SU-DHL-6 (cell line): ENCODE data around the gene PRR7.

Source experiments
- H2AFZ ChIP-seq: fragments of 200-600 bp; sonication (generic); 2 replicates; pipeline ENCODE4 v1.6.1; 2014; ENCODE audit warnings: low read depth, mild to moderate bottlenecking, moderate library complexity, mixed read lengths, antibody characterized with exemption, low read length; ENCODE audit not compliant: severe bottlenecking
- H3F3A ChIP-seq: fragments of 200-600 bp; shearing (Covaris generic); 2 replicates; pipeline ENCODE4 v1.6.0; 2016; ENCODE audit warnings: antibody characterized with exemption, mild to moderate bottlenecking; ENCODE audit not compliant: insufficient read depth
- H3K27ac ChIP-seq: fragments of 200-600 bp; sonication (generic); 2 replicates; pipeline ENCODE4 v1.5.1; 2016; ENCODE audit warnings: low read depth, mild to moderate bottlenecking, low read length, moderate library complexity, mixed read lengths
- H3K27me3 ChIP-seq: fragments of 200-600 bp; sonication (generic), shearing (Covaris generic); 2 replicates; pipeline ENCODE4 v1.6.0; 2014; ENCODE audit warnings: mild to moderate bottlenecking, low read length
- H3K36me3 ChIP-seq: fragments of 200-600 bp; sonication (generic); 2 replicates; pipeline ENCODE4 v1.6.1; 2014; ENCODE audit warnings: mild to moderate bottlenecking, low read length, mixed read lengths
- H3K4me2 ChIP-seq: fragments of 300-600, 200-600 bp; shearing (Covaris generic), sonication (generic); 2 replicates; pipeline ENCODE4 v1.6.0; 2014; ENCODE audit warnings: low read length, low read depth, mild to moderate bottlenecking; ENCODE audit not compliant: poor library complexity, severe bottlenecking
- H3K4me3 ChIP-seq: fragments of 200-600 bp; sonication (generic); 2 replicates; pipeline ENCODE4 v1.5.1; 2014; ENCODE audit warnings: antibody characterized with exemption, low read length, mild to moderate bottlenecking, mixed read lengths; ENCODE audit not compliant: insufficient read depth, poor library complexity, severe bottlenecking
- H3K79me2 ChIP-seq: fragments of 200-600 bp; sonication (generic); 2 replicates; pipeline ENCODE4 v1.6.1; 2014; ENCODE audit warnings: mild to moderate bottlenecking, low read length, moderate library complexity; ENCODE audit not compliant: insufficient read depth
- H3K9ac ChIP-seq: fragments of 200-600 bp; sonication (generic); 2 replicates; pipeline ENCODE4 v1.7.0; 2014; ENCODE audit warnings: mild to moderate bottlenecking, low read length
- H3K9me2 ChIP-seq: fragments of 200-600 bp; sonication (generic); replicated peaks from 2 replicates; pipeline ENCODE4 v1.6.1; 2014; ENCODE audit warnings: low read length; ENCODE audit not compliant: insufficient read depth
- H3K9me3 ChIP-seq: fragments of 200-600 bp; sonication (generic); 2 replicates; pipeline ENCODE4 v1.6.1; 2014; ENCODE audit warnings: low read length, mixed read lengths; ENCODE audit not compliant: insufficient read depth
- H4K20me1 ChIP-seq: fragments of 200-600 bp; sonication (generic); 2 replicates; pipeline ENCODE4 v1.6.1; 2014; ENCODE audit warnings: low read depth, mild to moderate bottlenecking, antibody characterized with exemption, low read length, moderate library complexity, mixed read lengths
- EZH2phosphoT487 ChIP-seq: fragments of 200-600 bp; sonication (generic), shearing (Covaris generic); conservative IDR thresholded peaks from 2 replicates; pipeline ENCODE4 v1.6.1; 2018; ENCODE audit warnings: mild to moderate bottlenecking, antibody characterized with exemption, low read length, moderate library complexity, mixed read lengths
- TF ChIP-seq, protein P1 (sequence below): fragments of 200-600 bp; sonication (generic); IDR thresholded peaks from one replicate; pipeline ENCODE4 v1.5.1; 2017; ENCODE audit warnings: antibody characterized with exemption, mild to moderate bottlenecking, low read length, moderate library complexity; ENCODE audit not compliant: insufficient read depth, poor library complexity, severe bottlenecking

Gene PRR7

DNA sequence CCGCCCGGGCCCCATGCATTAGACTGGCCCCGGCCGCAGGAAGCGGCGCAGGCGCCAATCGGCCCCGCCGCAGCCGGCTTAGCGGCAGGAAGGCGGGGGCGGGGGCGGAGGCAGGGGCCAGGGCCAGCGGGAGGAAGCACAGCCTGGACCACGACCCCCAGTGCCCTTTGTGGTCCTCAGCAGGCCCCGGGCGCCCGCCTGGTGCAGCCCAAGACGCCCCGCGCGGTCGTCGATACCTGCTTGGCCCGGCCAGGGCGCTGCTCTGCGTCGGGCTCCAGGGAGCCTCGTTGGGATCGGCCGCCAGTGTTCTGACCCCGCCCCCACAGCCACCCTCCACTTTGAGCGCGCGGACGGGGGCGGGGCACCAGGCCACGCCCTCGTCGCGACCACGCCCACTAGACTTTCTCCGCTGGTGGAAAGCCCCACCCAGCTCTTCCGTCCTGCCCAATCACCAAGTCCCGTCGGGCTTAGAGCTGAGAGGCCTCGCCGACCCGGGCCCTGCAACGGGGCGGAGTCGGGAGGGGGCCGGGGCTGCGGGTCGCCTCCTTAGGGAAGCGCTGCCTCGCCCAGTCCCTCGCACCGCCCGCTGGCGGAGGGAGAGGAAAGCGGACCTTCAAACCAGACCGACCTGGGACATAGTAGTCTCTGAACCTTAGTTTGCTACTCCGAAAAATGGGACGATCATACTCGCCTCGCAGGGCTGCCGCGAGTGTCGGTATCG lies 50.8 kb downstream of the PRR7 start, which contains the start of gene PDLIM7:
Gene PDLIM7 (minus strand): TSS at position 313 of the 721 bp plus-strand sequence. CDS start 1,092 bp downstream, outside the sequence.
- no peaks in the 10 kb centered on the region for H3K27me3 ChIP-seq
- H4K20me1 ChIP-seq, result no peaks in the 10 kb centered on the region
- peak within 1 kb of the TSS; percentile 34; the same call in 1 of the 2 replicates for H3K27ac ChIP-seq
- H3K79me2 ChIP-seq, result no peaks in the 10 kb centered on the region
- no peaks in the 10 kb centered on the region for H3K9me3 ChIP-seq
- H3F3A ChIP-seq, result peaks cover 15% of the 10 kb centered on the region
- H2AFZ ChIP-seq, result peak within 1 kb of the TSS; percentile 79
- peak within 1 kb of the TSS; percentile 71 for H3K4me2 ChIP-seq
- no peaks in the 10 kb centered on the region for H3K9me2 ChIP-seq
- peak within 1 kb of the TSS; percentile 75 for H3K9ac ChIP-seq
- TF ChIP-seq, protein P1, sequence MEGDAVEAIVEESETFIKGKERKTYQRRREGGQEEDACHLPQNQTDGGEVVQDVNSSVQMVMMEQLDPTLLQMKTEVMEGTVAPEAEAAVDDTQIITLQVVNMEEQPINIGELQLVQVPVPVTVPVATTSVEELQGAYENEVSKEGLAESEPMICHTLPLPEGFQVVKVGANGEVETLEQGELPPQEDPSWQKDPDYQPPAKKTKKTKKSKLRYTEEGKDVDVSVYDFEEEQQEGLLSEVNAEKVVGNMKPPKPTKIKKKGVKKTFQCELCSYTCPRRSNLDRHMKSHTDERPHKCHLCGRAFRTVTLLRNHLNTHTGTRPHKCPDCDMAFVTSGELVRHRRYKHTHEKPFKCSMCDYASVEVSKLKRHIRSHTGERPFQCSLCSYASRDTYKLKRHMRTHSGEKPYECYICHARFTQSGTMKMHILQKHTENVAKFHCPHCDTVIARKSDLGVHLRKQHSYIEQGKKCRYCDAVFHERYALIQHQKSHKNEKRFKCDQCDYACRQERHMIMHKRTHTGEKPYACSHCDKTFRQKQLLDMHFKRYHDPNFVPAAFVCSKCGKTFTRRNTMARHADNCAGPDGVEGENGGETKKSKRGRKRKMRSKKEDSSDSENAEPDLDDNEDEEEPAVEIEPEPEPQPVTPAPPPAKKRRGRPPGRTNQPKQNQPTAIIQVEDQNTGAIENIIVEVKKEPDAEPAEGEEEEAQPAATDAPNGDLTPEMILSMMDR, result no peak
- TF ChIP-seq EZH2phosphoT487, result no peak
- H3K4me3 ChIP-seq, result peak within 1 kb of the TSS; percentile 70
- no peaks in the 10 kb centered on the region for H3K36me3 ChIP-seq

- H3K79me2 ChIP-seq, result no peaks in the 10 kb centered on the region
- no peaks in the 10 kb centered on the region for H3K27me3 ChIP-seq
- TF ChIP-seq EZH2phosphoT487, result no peak
- TF ChIP-seq, protein P1, result no peak
- H3K27ac ChIP-seq, result no peak overlapping the region
- H3K4me3 ChIP-seq, result peak overlapping the region; percentile 70
- no peaks in the 10 kb centered on the region for H3K9me3 ChIP-seq
- peak overlapping the region; percentile 71 for H3K4me2 ChIP-seq
- no peaks in the 10 kb centered on the region for H4K20me1 ChIP-seq
- H3K9me2 ChIP-seq, result no peaks in the 10 kb centered on the region
- H3F3A ChIP-seq, result peaks cover 19% of the 10 kb centered on the region
- no peaks in the 10 kb centered on the region for H3K36me3 ChIP-seq
- peak overlapping the region; percentile 79 for H2AFZ ChIP-seq
- H3K9ac ChIP-seq, result peak overlapping the region; percentile 75
Measured at GRCh38 chr5:177498013-177498787, 51.6 kb downstream of the PRR7 start.

DNA sequence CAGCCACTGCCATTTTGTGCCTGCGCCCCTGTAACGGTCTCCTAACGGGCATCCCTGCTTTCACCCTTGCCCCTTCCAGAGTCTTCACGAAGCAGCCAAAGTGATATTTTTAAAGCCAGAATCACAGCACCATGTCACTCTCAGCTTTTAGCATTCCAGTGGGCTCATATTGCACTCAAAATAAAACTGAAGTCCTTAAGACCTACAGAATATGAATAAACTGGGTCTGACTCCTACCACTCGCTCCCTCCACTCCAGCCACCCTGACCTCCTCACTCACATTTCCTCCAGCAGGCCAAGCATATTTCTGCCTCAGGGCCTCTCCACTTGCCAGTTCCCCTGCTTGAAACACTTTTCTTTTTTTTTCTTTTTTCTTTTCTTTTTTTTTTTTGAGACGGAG lies 53.2 kb downstream of the PRR7 start:
- H2AFZ ChIP-seq, result no peak overlapping the region

More for the DNA sequence above, 53.2 kb downstream of the PRR7 start:
- no peak for TF ChIP-seq EZH2phosphoT487
- TF ChIP-seq, protein P1, result no peak
- Histone ChIP-seq H3K4me2 (no peak overlapping the region), H3K36me3 (no peaks in the 10 kb centered on the region), H3F3A (peaks cover 14% of the 10 kb centered on the region), H3K9ac (no peak overlapping the region), H3K4me3 (no peak overlapping the region), H3K9me3 (no peaks in the 10 kb centered on the region), H3K9me2 (no peaks in the 10 kb centered on the region), H3K27me3 (no peaks in the 10 kb centered on the region), H3K27ac (no peak overlapping the region), H4K20me1 (no peaks in the 10 kb centered on the region), H3K79me2 (no peaks in the 10 kb centered on the region)
